ENCODE measurements around the gene PLRG1. TPM values are rescaled to one million over a fixed set of nuclear protein-coding genes. Genes with fewer than 3 reads are reported as not detected.

Gene PLRG1
- total and polyA plus RNA-seq, 2 of the 8 experiments (the other 6 are each of a cell fraction or from before 2014, with no cell fraction given): 63.5 to 108 TPM

DNA sequence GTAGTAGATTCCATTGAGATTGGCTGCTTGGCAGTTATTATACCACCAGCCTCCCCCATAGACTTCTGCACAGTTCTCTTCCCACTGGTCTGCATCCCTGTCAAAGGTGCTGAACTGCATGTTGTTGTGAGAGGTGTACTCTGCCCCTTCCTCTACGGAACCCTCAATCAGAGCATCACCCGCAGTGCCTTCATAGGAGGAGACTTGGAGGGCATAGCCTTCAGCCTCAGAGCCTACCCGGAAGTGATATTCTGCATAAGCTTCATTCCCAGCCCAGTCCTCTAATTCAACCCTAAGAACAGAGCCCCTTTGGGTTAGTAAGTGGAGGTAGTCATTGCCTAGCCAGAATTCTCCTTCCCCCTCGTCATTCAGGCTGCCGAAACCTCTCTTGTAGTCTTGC, 34.1 kb upstream of the PLRG1 start (continued):
- no peak for TF ChIP-seq TAF1 (IDR thresholded peaks at IDR 0.05; ENCODE audit: low read depth, low read length)

DNA sequence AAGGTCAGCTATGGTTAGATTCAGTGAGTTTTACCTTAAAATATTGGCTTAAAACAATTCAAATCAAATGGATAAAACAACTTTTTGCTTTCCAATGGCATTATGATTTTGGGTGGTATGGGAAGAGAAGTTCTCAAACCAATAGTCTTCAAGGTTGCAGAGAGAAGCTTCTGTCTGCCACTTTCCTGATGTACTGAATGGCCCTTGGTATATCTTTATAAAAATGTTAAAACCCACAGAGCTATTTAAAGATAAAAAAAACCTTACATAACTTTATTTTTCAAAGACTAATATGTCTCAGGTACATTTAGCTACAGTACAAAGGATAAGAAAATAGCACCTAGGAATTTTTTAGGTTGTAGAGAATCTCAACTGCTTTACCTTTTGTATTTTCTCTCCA, 33.5 kb upstream of the PLRG1 start:
- H3K14ac ChIP-seq (ENCODE audit: insufficient read length): no peak overlapping the region
- H3K27me3 ChIP-seq (replicated peaks in 1 of 4; ENCODE audit: control insufficient read depth in 3 of 4, extremely low read depth in 1 of 4, insufficient read depth in 3 of 4, low read length in 3 of 4): no peaks in the 10 kb centered on the region
- no peak overlapping the region for H2BK120ac ChIP-seq (replicated peaks; ENCODE audit: low read depth, low read length)
- H2BK12ac ChIP-seq (ENCODE audit: low read depth, low read length): no peak overlapping the region
- no peaks in the 10 kb centered on the region for H3K4me1 ChIP-seq (replicated peaks in 1 of 4; ENCODE audit: control insufficient read depth in 3 of 4, insufficient read depth in 4 of 4, low read length in 3 of 4)
- H4K20me1 ChIP-seq (replicated peaks in 1 of 2; ENCODE audit: control insufficient read depth in 1 of 2, insufficient read depth in 2 of 2, low read length in 2 of 2): no peaks in the 10 kb centered on the region
- no peak overlapping the region for H2AK5ac ChIP-seq (ENCODE audit: low read depth, low read length)
- H3K56ac ChIP-seq (replicated peaks; ENCODE audit: insufficient read length, low read depth, low read length): no peak overlapping the region
- no peak overlapping the region for H2BK5ac ChIP-seq (ENCODE audit: low read depth, low read length)
- H3K9me3 ChIP-seq (ENCODE audit: insufficient read depth in 2 of 2, low read depth in 1 of 2, low read length in 1 of 2): no peaks in the 10 kb centered on the region
- no peak overlapping the region for H3K27ac ChIP-seq (ENCODE audit: low read depth, low read length)
- no peaks in the 10 kb centered on the region for H3K79me2 ChIP-seq (ENCODE audit: control insufficient read depth in 1 of 2, insufficient read depth in 2 of 2, low read length in 2 of 2)
- H3K18ac ChIP-seq (ENCODE audit: extremely low read depth, low read length): no peak overlapping the region
- H3K4me2 ChIP-seq (ENCODE audit: insufficient read depth in 1 of 2, low read depth in 2 of 2, low read length in 2 of 2): no peak overlapping the region
- no peak for DNase-seq (ENCODE audit: low read depth in 1 of 2, low spot score in 2 of 2)
- no peak overlapping the region for H3K23ac ChIP-seq (ENCODE audit: insufficient read length)
- no peak overlapping the region for H2BK20ac ChIP-seq (ENCODE audit: low read length)
- no peak overlapping the region for H3K9ac ChIP-seq (replicated peaks in 1 of 4; ENCODE audit: extremely low read depth in 1 of 4, low read depth in 3 of 4, low read length in 3 of 4)
- H4K5ac ChIP-seq (ENCODE audit: insufficient read length, low read depth, low read length): no peak overlapping the region
- ChIA-PET POLR2A (ENCODE audit: partially characterized antibody) (no interaction called here), CTCF (ENCODE audit: partially characterized antibody) (interaction anchor here (1.5 to 2.3 kb wide), 3 partner anchors 25 to 40 kb away, joined by 3 to 11 read pairs (median 6); no protein-coding TSS in a partner anchor)
- H3K36me3 ChIP-seq (ENCODE audit: control insufficient read depth in 2 of 4, insufficient read depth in 4 of 4, low read length in 3 of 4): no peaks in the 10 kb centered on the region
- FAIRE-seq: no peak
- H2AFZ ChIP-seq (ENCODE audit: low read length): no peak overlapping the region
- no peak overlapping the region for H4K8ac ChIP-seq (ENCODE audit: extremely low read depth, insufficient read depth, low read length)
- no peak overlapping the region for H3K4me3 ChIP-seq (ENCODE audit: extremely low read depth in 1 of 4, insufficient read depth in 2 of 4, low read depth in 3 of 4, low read length in 4 of 4)
- TF ChIP-seq SP4 (IDR thresholded peaks at IDR 0.05; ENCODE audit: low read length): no peak
- no peak for TF ChIP-seq POLR2A (IDR thresholded peaks at IDR 0.05; ENCODE audit: control extremely low read depth in 1 of 2, low read depth in 2 of 2, low read length in 2 of 2)
- no peak for TF ChIP-seq CBX5 (IDR thresholded peaks at IDR 0.05; ENCODE audit: low read depth, low read length)
- no peak for TF ChIP-seq SIRT6 (IDR thresholded peaks at IDR 0.05; ENCODE audit: low read length)
- TF ChIP-seq RAD21 (IDR thresholded peaks at IDR 0.05 in 1 of 2, conservative IDR thresholded peaks at IDR 0.05 in 1 of 2; ENCODE audit: low read depth in 2 of 2, low read length in 2 of 2): no peak
- no peak for TF ChIP-seq CREB1 (IDR thresholded peaks at IDR 0.05)
- no peak for TF ChIP-seq JUN (IDR thresholded peaks at IDR 0.05; ENCODE audit: low read depth, low read length)
- H3K79me1 ChIP-seq (ENCODE audit: low read depth, low read length): no peaks in the 10 kb centered on the region
- H3K23me2 ChIP-seq (ENCODE audit: low read depth, low read length): no peaks in the 10 kb centered on the region
- H4K91ac ChIP-seq (replicated peaks; ENCODE audit: insufficient read length, low read length): no peak overlapping the region
- no peak overlapping the region for H3K4ac ChIP-seq (replicated peaks; ENCODE audit: insufficient read length, low read depth, low read length)
- H2BK15ac ChIP-seq (ENCODE audit: low read length): no peak overlapping the region

Measured in H1 (cell line).